ENCODE measurements around the gene GRIN2A.

GRIN2A gene

GRCh38 chr16:10087151-10087550, 95.1 kb downstream of the GRIN2A start:
- no peak for DNase-seq (ENCODE audit: low read depth in 1 of 2, low spot score in 1 of 2)

- no peak for DNase-seq (ENCODE audit: low read depth in 1 of 2, low spot score in 1 of 2)
Measured at GRCh38 chr16:10086620-10087019, 95.6 kb downstream of the GRIN2A start.

GRCh38 chr16:10085078-10085798, 97.0 kb downstream of the GRIN2A start:
- DNase-seq (ENCODE audit: low read depth in 1 of 2, low spot score in 1 of 2) = no peak

GRCh38 chr16:10083301-10083700, 98.9 kb downstream of the GRIN2A start:
- no peak for DNase-seq (ENCODE audit: low read depth in 1 of 2, low spot score in 1 of 2)

DNA sequence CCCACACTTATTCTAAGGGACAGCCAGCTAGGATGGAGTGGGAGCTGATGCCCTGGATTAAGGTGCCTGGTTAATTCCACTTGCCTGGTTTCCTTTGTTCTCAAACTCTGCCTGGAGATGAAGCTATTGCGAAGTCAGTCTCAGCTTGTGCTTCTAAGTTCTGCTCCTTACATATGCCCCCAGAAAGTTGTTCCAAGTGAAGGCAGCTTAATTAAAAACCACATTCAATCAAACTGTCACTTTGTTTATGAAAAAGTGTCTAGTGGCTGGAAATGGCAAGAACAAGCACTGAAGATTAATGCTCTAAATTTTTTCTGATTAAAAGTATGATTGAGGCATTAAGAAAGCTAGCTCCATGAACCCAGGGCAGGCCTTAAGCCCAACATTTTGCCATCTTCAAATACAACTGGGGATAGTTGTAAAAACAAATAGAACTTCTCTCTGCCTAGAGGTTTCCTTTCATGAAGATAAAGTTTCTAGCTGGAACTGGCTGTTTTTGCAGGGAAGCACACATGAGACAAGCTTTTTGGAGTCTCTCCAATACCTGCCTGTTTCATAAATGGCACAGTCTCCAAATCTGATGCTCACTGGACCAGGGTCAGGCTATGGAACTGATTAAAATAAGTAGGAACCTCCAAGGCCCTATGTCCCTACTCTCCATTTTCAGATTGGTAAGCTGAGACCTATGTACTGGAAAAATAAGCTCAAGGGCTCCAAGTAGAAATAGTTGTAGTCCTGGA, 100.9 kb downstream of the GRIN2A start:
- no peak for DNase-seq (ENCODE audit: low read depth in 1 of 2, low spot score in 1 of 2)

- DNase-seq (ENCODE audit: low read depth in 1 of 2, low spot score in 1 of 2) = no peak
Measured at GRCh38 chr16:10080051-10080772, 102.0 kb downstream of the GRIN2A start.

DNA sequence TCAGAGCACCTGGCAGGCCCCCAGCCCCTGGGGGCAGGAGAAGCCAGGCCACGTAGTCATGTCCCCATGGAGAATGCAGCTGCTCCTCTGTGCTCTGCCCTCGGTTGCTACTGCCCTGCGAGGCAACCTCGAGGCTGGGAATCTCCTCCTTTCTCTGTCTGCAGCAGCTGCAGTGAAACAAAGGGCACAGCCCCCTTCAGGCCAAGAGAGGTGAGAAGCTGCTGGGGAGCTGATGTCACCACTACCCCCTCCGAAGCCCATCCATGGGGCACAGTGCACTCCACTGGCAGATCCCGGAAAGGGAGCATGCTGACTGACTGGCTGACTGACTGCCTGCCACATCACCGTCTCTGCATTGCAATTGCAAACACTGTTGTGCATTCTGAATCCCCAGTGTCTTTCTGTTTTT, 103.7 kb downstream of the GRIN2A start:
- no peak for DNase-seq (ENCODE audit: low read depth in 1 of 2, low spot score in 1 of 2)

DNA sequence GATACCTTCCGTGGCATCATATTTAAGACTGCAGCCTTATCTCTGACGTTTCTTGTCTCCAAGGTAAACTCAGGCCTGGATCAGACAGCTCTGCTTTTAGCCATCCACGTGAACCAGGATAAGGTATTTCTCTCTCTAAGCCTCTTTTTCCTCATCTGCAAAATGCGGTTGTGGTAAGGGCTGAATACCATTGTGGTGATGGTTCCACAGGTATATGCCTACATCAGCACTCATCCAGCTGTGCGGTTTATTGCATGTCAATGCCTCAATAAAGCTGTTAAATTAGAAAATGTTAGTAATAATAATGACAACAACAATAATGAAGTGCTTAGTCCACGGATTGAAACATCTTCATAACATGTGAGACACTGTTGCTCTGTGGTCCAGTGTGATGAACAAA, 104.4 kb downstream of the GRIN2A start:
- no peak for DNase-seq (ENCODE audit: low read depth in 1 of 2, low spot score in 1 of 2)

- DNase-seq (ENCODE audit: low read depth in 1 of 2, low spot score in 1 of 2) = no peak
Measured at GRCh38 chr16:10076037-10076436, 106.2 kb downstream of the GRIN2A start.

DNA sequence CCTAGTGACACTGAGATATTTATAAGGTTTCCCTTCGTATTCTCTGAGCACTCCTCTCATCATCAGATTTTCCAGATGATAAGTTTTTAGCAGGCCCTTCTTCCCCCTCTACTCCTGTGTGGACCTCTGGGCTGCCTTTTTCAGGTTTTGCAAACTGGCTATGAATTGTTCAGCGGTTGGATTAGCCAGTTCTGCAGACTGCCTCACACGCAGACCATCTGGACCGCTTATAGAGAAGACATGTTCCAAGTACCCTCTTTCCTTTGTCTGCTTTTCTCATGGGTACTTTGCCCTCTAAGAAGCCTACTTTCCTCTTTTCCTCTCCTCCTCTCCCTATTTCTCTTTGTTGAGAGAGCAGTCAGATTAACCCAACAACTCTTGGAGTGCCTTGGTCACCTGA, 111.6 kb downstream of the GRIN2A start:
- DNase-seq (ENCODE audit: low read depth in 1 of 2, low spot score in 1 of 2) = no peak

DNA sequence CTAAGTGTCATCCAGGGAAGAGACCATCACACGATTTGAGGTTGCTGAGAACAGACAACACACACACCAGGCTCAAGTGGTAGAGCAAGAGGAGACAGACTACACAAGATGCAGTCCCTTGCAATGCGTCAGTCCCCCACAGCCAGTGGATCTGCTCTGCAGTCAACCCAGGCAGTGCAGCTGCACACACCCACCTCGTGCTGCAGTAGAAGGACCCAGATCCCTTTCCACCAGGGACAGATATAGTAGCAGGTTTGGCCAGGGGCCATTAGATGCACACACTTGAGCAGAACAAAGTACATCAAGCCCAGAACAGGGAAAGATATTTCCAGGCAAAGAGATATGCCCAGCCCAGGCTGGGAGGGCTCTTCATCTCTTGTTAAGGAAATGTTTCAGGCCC, 112.9 kb downstream of the GRIN2A start:
- no peak for DNase-seq (ENCODE audit: low read depth in 1 of 2, low spot score in 1 of 2)

- DNase-seq (ENCODE audit: low read depth in 1 of 2, low spot score in 1 of 2) = no peak
Measured at GRCh38 chr16:10067835-10068234, 114.4 kb downstream of the GRIN2A start.

DNA sequence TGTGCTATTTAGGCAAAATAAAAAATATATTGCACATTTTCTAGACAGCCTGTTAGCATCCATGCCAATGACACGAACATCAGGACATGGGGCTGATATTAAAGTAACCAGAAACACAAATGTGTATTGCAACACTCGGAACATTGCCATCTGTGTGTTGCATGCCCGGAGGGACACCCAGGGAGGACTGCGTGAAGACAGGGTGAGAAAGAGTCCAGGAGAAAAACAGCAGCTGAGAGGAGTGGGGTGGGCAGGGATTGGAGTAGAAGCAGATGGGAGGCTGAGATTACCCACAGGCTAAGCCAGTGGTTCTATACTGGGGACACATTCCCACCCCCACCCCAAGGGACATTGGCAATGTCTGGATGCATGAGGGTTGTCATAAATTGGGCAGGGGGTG, 114.8 kb downstream of the GRIN2A start:
- DNase-seq (ENCODE audit: low read depth in 1 of 2, low spot score in 1 of 2) = no peak

- no peak for DNase-seq (ENCODE audit: low read depth in 1 of 2, low spot score in 1 of 2)
Measured at GRCh38 chr16:10065019-10065418, 117.2 kb downstream of the GRIN2A start.

- no peak for DNase-seq (ENCODE audit: low read depth in 1 of 2, low spot score in 1 of 2)
Measured at GRCh38 chr16:10048850-10049249, 133.4 kb downstream of the GRIN2A start.

DNA sequence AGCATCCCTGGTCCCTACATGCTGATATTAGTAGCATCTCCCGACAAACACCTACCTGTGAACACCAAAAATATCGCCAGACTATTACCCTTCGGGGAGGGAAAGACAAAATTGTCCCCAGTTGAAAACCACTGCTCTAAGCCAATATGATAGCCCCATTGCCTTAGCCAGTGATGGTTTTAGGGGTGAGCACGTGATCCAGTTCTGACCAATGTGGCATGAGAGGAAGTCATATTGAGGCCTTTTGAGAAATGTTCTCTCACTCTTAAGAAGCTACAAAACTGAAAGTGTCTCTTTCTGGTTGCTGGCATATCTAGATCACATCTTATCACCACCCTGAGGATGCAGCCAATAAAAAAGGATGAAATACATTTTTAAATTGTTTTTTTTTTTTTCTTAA, 136.3 kb downstream of the GRIN2A start:
- DNase-seq (ENCODE audit: low read depth in 1 of 2, low spot score in 1 of 2) = no peak

- DNase-seq (ENCODE audit: low read depth in 1 of 2, low spot score in 1 of 2) = no peak
Measured at GRCh38 chr16:10045291-10045775, 136.9 kb downstream of the GRIN2A start.

- DNase-seq (ENCODE audit: low read depth in 1 of 2, low spot score in 1 of 2) = no peak
Measured at GRCh38 chr16:10040136-10041080, 141.8 kb downstream of the GRIN2A start.

- no peak for DNase-seq (ENCODE audit: low read depth in 1 of 2, low spot score in 1 of 2)
Measured at GRCh38 chr16:10039220-10040096, 142.8 kb downstream of the GRIN2A start.

DNA sequence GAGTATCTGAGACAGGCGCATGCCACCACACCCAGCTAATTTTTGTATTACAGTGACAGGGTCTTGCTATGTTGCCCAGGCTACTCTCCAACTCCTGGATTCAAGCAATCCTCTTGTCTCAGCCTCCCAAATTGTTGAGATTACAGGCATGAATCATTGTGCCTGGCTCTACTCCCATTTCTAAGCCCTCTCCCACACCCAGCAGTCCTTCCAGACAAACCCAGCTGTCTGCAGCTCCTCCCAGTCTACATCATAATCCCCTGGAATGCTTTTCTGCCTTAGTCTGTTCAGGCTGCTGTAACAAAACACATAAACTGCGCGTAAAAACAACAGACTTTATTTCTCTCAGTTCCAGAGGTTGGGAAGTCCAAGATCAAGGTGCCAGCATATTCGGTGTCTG, 144.5 kb downstream of the GRIN2A start:
- DNase-seq (ENCODE audit: low read depth in 1 of 2, low spot score in 1 of 2) = no peak
